Tibial nerve (tissue), 4 donors: ENCODE measurements around the gene CFAP97.

ENCODE experiments used
- CTCF ChIP-seq, 5 experiments: fragments of 200-600 bp in 3 of 5; fragments of 450-650 bp in 2 of 5; sonication (generic) in 3 of 5; IDR thresholded peaks; one replicate each; pipeline ENCODE4 v1.5.1; 2016 to 2019; ENCODE audit warnings: antibody characterized with exemption in 5 of 5, mild to moderate bottlenecking in 3 of 5, moderate library complexity in 2 of 5
- EP300 ChIP-seq, 2 donors: sonication (generic); formaldehyde crosslinking; IDR thresholded peaks; one replicate each; pipeline ENCODE4 v1.6.1; 2017; ENCODE audit warnings: antibody characterized with exemption in 2 of 2, mild to moderate bottlenecking in 1 of 2
- POLR2A ChIP-seq, 2 donors: fragments of 450-650 bp; IDR thresholded peaks; one replicate each; pipeline ENCODE4 v1.6.1; 2017; ENCODE audit warnings: antibody characterized with exemption in 2 of 2, mild to moderate bottlenecking in 2 of 2, moderate library complexity in 2 of 2

- TF ChIP-seq CTCF (IDR thresholded peaks at IDR 0.05) (no peak), EP300 (IDR thresholded peaks at IDR 0.05) (no peak), POLR2A (IDR thresholded peaks at IDR 0.05) (no peak)
Measured at GRCh38 chr4:185202984-185203485, 765 bp downstream of the CFAP97 start.
